ENCODE results near the gene GNB4. TPM values are rescaled to one million over a fixed set of nuclear protein-coding genes. Genes with fewer than 3 reads are reported as not detected.

Gene GNB4
- total RNA-seq, 1 experiment from 2014 or later: 50.1 TPM

- in situ Hi-C loops (cut with HindIII; ENCODE audit: low pct_unique_long_range_greater_than_20kb, low sequenced_read_pairs): no loop called here
- no peak for DNase-seq (ENCODE audit: low read depth)
Measured at GRCh38 chr3:179398574-179399231, 52.6 kb downstream of the GNB4 start.

- DNase-seq (ENCODE audit: low read depth): no peak
- in situ Hi-C loops (cut with HindIII; ENCODE audit: low pct_unique_long_range_greater_than_20kb, low sequenced_read_pairs): no loop called here
Measured at GRCh38 chr3:179391906-179392305, 59.4 kb downstream of the GNB4 start.

- no peak for DNase-seq (ENCODE audit: low read depth)
- in situ Hi-C loops (cut with HindIII; ENCODE audit: low pct_unique_long_range_greater_than_20kb, low sequenced_read_pairs): no loop called here
Measured at GRCh38 chr3:179376474-179376873, 74.8 kb downstream of the GNB4 start.

DNA sequence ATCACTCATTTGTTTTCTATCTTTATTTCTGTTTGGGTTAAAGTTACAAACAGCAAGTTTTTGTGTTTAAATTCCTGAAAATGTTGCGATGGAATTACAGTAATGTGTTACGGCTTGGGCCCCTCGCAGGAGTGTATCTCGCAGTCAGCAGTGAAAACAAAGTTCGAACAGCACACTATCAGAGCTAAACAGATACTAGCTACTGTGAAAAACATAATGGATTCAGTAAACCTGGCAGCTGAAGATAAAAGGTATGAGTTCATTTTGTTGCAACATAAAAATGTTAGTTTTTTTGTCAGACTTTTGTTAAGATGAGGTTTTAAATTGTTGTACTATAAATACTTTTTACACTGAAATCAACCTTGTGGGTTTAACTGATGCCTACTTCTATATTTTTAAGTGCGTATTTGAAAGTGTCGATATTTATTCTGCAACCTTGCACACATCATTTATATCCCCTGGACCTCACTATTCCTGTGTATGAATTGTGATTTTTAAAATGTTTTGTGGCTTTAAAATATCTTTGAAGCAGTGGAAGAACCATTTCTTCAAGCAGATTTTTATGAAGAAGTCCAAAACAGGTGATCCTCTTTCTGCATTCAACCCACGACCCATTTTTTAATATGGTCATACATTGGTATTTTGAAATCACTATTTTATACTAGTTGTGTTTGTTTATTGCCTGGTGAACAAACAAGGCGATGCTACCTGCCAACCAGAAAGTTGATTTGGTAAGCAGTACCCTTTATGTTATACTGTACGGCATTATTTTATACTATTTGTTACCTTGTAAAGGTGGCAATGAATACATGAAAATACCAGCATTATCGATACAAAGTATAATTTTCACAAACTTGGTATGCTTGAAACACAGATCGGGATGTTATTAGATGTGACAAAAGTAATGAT is 75.9 kb downstream of the GNB4 start:
- DNase-seq (ENCODE audit: low read depth): no peak
- in situ Hi-C loops (cut with HindIII; ENCODE audit: low pct_unique_long_range_greater_than_20kb, low sequenced_read_pairs): no loop called here

- DNase-seq (ENCODE audit: low read depth): no peak
- in situ Hi-C loops (cut with HindIII; ENCODE audit: low pct_unique_long_range_greater_than_20kb, low sequenced_read_pairs): no loop called here
Measured at GRCh38 chr3:179373938-179374337, 77.3 kb downstream of the GNB4 start.

DNA sequence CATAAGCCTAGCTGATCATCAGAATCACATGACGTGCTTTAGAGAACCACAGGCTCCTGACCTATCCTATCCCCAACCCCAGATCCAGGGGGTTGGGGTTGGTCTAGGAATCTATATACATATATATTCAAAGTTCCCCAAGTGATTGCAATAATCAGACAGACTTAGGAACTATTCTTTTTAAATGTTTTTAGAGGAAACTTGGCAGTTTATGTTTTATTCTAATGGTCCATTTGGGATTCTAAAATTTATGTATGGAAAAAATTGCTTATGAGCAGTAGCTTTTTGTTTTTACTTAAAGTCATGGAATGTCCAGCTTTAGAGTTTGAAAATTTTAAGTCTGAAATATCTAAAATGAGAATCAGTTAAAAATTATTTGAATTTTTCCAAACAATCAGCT is 81.6 kb downstream of the GNB4 start:
- DNase-seq (ENCODE audit: low read depth): no peak

DNA sequence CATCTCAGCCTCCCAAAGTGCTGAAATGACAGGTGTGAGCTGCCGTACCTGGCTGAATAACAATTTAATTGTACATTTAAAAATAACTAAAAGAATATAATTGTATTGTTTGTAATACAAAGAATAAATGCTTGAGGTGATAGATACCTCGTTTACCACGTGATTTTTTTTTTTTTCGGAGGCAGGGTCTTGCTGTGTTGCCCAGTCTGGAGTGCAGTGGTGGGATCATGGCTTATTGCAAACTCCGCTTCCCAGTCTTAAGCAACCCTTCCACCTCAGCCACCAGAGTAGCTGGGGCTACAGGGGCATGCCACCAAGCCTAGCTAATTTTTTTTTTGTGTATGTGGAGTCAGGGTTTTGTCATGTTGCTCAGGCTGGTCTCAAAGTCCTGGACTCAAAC is 87.9 kb downstream of the GNB4 start:
- in situ Hi-C loops (cut with HindIII; ENCODE audit: low pct_unique_long_range_greater_than_20kb, low sequenced_read_pairs): no loop called here
- DNase-seq (ENCODE audit: low read depth): no peak

More for the DNA sequence above, 81.6 kb downstream of the GNB4 start:
- in situ Hi-C loops (cut with HindIII; ENCODE audit: low pct_unique_long_range_greater_than_20kb, low sequenced_read_pairs): no loop called here

GRCh38 chr3:179355996-179356395 is 95.3 kb downstream of the GNB4 start:
- DNase-seq (ENCODE audit: low read depth): no peak
- in situ Hi-C loops (cut with HindIII; ENCODE audit: low pct_unique_long_range_greater_than_20kb, low sequenced_read_pairs): no loop called here

DNA sequence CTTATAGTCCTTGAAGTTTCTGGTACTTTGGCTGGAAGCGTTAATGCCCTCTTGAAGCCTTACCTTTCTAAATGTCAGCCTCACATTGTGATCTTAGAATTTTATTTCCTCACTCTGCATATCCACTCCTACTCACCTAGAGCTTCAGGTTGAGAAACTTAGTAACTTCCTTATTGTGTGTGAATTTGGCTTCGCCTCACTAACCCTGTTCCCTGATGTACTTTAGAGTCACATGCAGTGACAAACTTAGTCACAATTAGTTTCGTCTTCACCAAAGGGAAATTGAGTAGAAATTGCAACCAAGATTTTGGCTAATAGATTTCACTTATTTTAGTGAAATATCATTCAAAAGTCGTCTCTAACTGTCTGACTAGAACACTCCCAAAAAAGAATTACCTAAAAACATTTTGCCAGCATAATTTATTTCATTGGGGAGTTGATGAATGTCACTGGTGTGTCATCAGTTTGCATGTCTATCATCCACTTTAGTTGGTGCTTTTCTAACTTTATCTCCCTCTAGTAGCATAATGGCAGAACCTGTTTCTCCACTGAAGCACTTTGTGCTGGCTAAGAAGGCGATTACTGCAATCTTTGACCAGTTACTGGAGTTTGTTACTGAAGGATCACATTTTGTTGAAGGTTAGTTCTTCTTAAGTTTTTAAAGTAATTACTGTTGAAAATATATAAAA is 102.8 kb downstream of the GNB4 start:
- DNase-seq (ENCODE audit: low read depth): peak; percentile 50
- in situ Hi-C loops (cut with HindIII; ENCODE audit: low pct_unique_long_range_greater_than_20kb, low sequenced_read_pairs): no loop called here

DNA sequence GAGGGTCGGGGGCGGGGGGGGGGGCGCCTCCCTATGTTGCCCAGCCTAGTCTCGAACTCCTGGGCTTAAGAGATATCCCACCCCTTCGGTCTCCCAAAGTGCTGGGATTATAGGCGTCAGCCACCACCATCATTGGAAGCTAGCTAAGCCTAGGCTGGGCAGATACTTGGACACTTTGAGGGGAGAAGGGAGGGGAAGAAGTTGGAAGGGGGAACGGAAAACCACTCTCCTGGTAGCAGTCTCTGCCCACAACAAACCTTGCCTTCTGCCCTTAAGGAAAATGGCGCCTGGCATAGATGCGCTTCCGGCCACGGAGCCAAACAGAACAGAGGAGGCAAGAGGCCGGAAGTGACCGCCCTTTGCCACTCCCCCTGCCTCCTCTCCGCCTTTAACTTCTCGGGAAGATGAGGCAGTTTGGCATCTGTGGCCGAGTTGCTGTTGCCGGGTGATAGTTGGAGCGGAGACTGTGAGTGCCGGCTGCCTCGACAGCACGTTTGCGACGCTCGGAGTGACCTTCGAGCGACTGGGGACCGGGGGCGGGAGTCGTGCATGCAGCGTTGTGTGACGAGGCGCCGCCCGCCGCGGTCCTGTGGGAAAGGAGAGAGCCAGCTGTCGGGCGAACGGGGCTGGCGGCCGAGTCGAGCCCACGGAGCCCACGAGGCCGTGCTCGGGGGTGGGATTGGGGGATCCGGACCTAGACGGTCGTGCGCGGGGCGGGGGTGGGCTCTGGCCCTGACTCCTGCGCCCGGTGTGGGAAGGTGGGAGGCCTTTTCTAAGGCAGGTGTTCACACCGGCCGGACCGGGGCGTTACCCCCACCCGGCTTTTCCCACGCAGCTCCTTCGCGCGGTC is 103.7 kb downstream of the GNB4 start, which contains the start of gene MFN1:
MFN1 (plus strand) TSS at position 365 of the 850 bp plus-strand sequence. CDS start 1,143 bp downstream, outside the sequence.
- in situ Hi-C loops (cut with HindIII; ENCODE audit: low pct_unique_long_range_greater_than_20kb, low sequenced_read_pairs): no loop called here
- DNase-seq (ENCODE audit: low read depth): peak; percentile 99

Other genes starting within 250 kb of the GNB4 start
- 2.3 and 5.1 TPM in 2 replicates for gene KCNMB3, start 200.4 kb downstream of the GNB4 start, total RNA-seq (2014; rRNA removed; shearing (Covaris generic); ENCODE audit: low replicate concordance)
- 106 and 111 TPM in 2 replicates for gene ZNF639, start 128.4 kb downstream of the GNB4 start, total RNA-seq (2014; rRNA removed; shearing (Covaris generic); ENCODE audit: low replicate concordance)
- gene MFN1, start 103.8 kb downstream of the GNB4 start, total RNA-seq (2014; rRNA removed; shearing (Covaris generic); ENCODE audit: low replicate concordance): 28.2 and 34.3 TPM in 2 replicates
- gene ACTL6A, start 111.5 kb upstream of the GNB4 start, total RNA-seq (2014; rRNA removed; shearing (Covaris generic); ENCODE audit: low replicate concordance): 184 and 205 TPM in 2 replicates
- 83.8 and 91.6 TPM in 2 replicates for gene MRPL47, start 153.2 kb upstream of the GNB4 start, total RNA-seq (2014; rRNA removed; shearing (Covaris generic); ENCODE audit: low replicate concordance)
- gene NDUFB5, start 153.3 kb upstream of the GNB4 start, total RNA-seq (2014; rRNA removed; shearing (Covaris generic); ENCODE audit: low replicate concordance): 271 and 320 TPM in 2 replicates
- 16.7 and 18.5 TPM in 2 replicates for gene USP13, start 201.6 kb upstream of the GNB4 start, total RNA-seq (2014; rRNA removed; shearing (Covaris generic); ENCODE audit: low replicate concordance)

All from Caki2 (cell line).